Osteoblast (primary cell): ENCODE results near the gene HGF. TPM values are rescaled to one million over a fixed set of nuclear protein-coding genes. Genes with fewer than 3 reads are reported as not detected.

Experiments used
- DNase-seq: peaks from one replicate; pipeline ENCODE4 v3.0.0; 2011; ENCODE audit warnings: low spot score, mixed read lengths; ENCODE audit not compliant: insufficient read length; ENCODE audit errors: missing footprints
- H2AFZ ChIP-seq: 2 replicates; pipeline ENCODE4 v1.6.0; 2011; ENCODE audit warnings: mild to moderate bottlenecking, low read length
- H3K27ac ChIP-seq: 2 replicates; pipeline ENCODE4 v1.5.1; 2011; ENCODE audit warnings: mild to moderate bottlenecking, low read depth, low read length, moderate library complexity
- H3K27me3 ChIP-seq: 2 replicates; pipeline ENCODE4 v1.6.0; 2012; ENCODE audit warnings: mild to moderate bottlenecking, control low read depth, inconsistent platforms, low read length, moderate library complexity; ENCODE audit not compliant: insufficient read depth
- H3K36me3 ChIP-seq: 2 replicates; pipeline ENCODE4 v1.5.1; 2011; ENCODE audit warnings: mild to moderate bottlenecking, low read length, control low read depth, moderate library complexity; ENCODE audit not compliant: insufficient read depth
- H3K4me1 ChIP-seq: 2 replicates; pipeline ENCODE4 v1.5.1; 2011; ENCODE audit warnings: mild to moderate bottlenecking, low read length, control low read depth, moderate library complexity; ENCODE audit not compliant: insufficient read depth
- H3K4me2 ChIP-seq: 2 replicates; pipeline ENCODE4 v1.6.0; 2011; ENCODE audit warnings: mild to moderate bottlenecking, low read length; ENCODE audit not compliant: insufficient read depth
- H3K4me3 ChIP-seq: fragments of 200-600 bp; sonication (generic); 3 replicates; pipeline ENCODE4 v1.5.1; 2012; ENCODE audit warnings: mild to moderate bottlenecking, low read length, inconsistent platforms; ENCODE audit not compliant: insufficient read depth
- H3K79me2 ChIP-seq: 2 replicates; pipeline ENCODE4 v1.6.0; 2012; ENCODE audit warnings: mild to moderate bottlenecking, low read length, control low read depth, inconsistent platforms; ENCODE audit not compliant: insufficient read depth
- H3K9me3 ChIP-seq: 2 replicates; pipeline ENCODE4 v1.5.1; 2011; ENCODE audit warnings: low read depth, low read length, control low read depth
- H4K20me1 ChIP-seq: 2 replicates; pipeline ENCODE4 v1.6.0; 2012; ENCODE audit warnings: mild to moderate bottlenecking, low read length, control low read depth; ENCODE audit not compliant: insufficient read depth
- total RNA-seq: library from RNA; depleted of rRNA; stranded (reverse); fragments of >200 nt; gene quantifications from 2 replicates; pipeline ENCODE4 v1.2.3, GENCODE V29; 2012
- TF ChIP-seq, protein P1 (sequence below): IDR thresholded peaks from 2 replicates; pipeline ENCODE4 v1.5.1; 2011; ENCODE audit warnings: mild to moderate bottlenecking, low read depth, low read length, moderate library complexity; ENCODE audit errors: extremely low read depth

HGF gene
- total RNA-seq, 1 donor: 41.3 TPM

DNA sequence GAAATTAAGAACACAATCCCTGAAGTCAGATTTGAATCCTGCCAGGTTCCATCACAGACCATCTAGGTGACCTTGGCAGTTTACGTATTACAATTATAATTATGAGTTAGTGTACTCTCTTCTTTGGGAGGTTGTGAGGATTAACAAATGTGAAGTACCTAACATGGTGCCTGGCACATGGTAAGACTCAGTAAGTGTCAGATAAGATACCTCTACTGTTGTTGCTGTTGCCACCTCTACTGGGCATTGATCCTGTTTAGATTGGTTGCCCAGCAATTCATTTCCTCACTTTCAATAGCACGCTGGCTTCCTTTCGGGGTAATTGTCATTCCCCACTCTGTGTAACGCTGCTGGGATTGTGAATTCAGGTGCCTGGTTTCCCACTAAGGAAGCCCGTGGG, 31.7 kb upstream of the HGF start:
- no peak overlapping the region for H2AFZ ChIP-seq
- TF ChIP-seq, protein P1, sequence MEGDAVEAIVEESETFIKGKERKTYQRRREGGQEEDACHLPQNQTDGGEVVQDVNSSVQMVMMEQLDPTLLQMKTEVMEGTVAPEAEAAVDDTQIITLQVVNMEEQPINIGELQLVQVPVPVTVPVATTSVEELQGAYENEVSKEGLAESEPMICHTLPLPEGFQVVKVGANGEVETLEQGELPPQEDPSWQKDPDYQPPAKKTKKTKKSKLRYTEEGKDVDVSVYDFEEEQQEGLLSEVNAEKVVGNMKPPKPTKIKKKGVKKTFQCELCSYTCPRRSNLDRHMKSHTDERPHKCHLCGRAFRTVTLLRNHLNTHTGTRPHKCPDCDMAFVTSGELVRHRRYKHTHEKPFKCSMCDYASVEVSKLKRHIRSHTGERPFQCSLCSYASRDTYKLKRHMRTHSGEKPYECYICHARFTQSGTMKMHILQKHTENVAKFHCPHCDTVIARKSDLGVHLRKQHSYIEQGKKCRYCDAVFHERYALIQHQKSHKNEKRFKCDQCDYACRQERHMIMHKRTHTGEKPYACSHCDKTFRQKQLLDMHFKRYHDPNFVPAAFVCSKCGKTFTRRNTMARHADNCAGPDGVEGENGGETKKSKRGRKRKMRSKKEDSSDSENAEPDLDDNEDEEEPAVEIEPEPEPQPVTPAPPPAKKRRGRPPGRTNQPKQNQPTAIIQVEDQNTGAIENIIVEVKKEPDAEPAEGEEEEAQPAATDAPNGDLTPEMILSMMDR: no peak

DNA sequence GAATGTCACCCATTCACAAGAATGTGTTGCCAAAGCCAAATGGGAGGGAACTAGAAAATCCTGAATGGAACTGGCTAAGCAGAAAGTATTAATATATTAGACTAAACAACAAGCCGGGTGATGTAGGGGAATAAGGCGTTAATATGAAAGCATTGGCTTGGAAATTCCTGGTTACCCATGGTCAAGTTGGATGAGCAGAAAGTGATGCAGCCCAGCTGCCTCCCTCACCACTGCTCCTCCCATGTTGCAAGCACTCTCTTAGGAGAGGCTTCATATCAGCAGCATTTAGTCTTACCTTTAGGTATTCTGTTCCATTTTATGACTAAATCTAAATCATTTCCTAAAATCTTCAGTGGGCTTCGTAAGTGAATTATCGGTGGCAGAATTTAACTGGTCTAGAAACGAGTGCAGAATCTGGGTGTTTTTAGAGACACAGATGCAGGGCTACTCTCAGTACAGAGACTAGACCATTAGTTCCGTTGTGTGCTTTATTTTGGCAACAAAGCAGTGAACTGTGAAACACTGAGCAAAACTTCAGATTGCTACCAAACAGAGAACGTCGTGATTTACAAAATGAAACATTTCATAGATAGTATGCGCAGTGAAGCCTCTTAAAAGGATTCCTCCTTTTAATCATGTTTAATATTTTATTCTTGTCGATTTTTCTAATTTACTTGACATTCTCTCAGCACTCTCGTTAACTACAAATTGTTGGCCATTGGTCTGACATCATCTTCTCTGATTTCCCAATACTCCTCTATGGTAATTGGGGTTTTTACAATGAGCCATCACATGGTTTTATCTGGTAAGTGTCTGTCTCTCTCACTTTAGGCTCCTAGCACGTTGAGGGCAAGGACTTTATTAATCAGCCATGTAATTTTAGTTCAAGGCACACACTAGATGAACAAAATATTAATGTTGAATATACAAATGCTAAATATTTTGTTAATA, 22.0 kb upstream of the HGF start:
- Histone ChIP-seq H3K4me1 (peaks cover 6% of the 10 kb centered on the region), H2AFZ (no peak overlapping the region), H3K79me2 (no peaks in the 10 kb centered on the region), H4K20me1 (no peaks in the 10 kb centered on the region), H3K4me3 (no peak overlapping the region), H3K27ac (no peak overlapping the region), H3K27me3 (no peaks in the 10 kb centered on the region), H3K9me3 (no peaks in the 10 kb centered on the region), H3K4me2 (no peak overlapping the region), H3K36me3 (no peaks in the 10 kb centered on the region)
- DNase-seq: no peak
- TF ChIP-seq, protein P1: no peak

More for the DNA sequence above, 31.7 kb upstream of the HGF start:
- H3K4me2 ChIP-seq: no peak overlapping the region
- no peaks in the 10 kb centered on the region for H3K4me1 ChIP-seq
- no peaks in the 10 kb centered on the region for H4K20me1 ChIP-seq
- H3K4me3 ChIP-seq: no peak overlapping the region
- H3K9me3 ChIP-seq: no peaks in the 10 kb centered on the region
- no peaks in the 10 kb centered on the region for H3K27me3 ChIP-seq
- no peak for DNase-seq
- H3K27ac ChIP-seq: no peak overlapping the region
- no peaks in the 10 kb centered on the region for H3K79me2 ChIP-seq
- H3K36me3 ChIP-seq: no peaks in the 10 kb centered on the region

DNA sequence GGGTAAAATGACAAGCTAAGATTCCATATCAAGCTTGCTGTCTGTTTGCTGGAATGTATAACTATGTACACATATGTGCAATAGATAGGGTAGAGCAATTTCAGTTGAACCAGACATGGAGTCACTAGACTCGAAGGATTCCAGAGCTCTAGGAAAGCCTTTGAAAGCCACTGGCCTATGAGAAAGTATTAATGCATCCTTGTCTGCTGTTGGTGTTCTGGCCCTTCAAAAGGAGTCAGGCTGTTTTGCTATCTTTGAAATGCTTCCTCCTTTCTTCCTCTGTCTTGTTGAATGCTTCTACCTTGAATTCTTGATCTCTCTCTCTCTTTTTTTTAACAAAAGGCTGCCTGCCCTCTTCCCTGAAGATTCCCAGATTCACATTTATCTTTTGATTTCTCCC, 20.8 kb upstream of the HGF start:
- TF ChIP-seq, protein P1: no peak
- no peaks in the 10 kb centered on the region for H3K9me3 ChIP-seq
- H3K4me3 ChIP-seq: no peak overlapping the region
- H3K27ac ChIP-seq: no peak overlapping the region
- H3K4me2 ChIP-seq: no peak overlapping the region
- no peaks in the 10 kb centered on the region for H3K79me2 ChIP-seq
- H3K27me3 ChIP-seq: no peaks in the 10 kb centered on the region
- no peaks in the 10 kb centered on the region for H4K20me1 ChIP-seq
- H3K36me3 ChIP-seq: no peaks in the 10 kb centered on the region
- DNase-seq: no peak
- H2AFZ ChIP-seq: peak overlapping the region; percentile 36
- peaks cover 6% of the 10 kb centered on the region for H3K4me1 ChIP-seq

DNA sequence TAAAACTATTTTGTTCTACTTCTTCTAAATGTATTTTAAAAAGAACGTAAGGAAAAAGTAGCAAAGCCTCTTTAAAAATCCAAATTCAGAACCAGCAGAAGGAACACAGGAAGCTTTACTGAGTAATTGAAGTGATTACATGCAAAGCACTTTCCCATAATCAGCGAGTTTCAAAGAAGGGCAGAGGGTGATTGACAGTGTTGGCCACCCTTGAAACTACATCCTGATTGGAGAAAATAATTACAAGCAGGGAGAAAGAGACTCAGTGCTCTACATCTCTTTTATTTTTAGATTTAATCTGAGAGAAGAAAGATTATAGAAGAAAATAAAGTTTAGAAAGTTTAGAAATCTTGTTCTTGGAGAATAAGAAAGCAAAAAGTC, 20.3 kb upstream of the HGF start:
- DNase-seq: no peak
- Histone ChIP-seq H3K36me3 (no peaks in the 10 kb centered on the region), H3K27me3 (no peaks in the 10 kb centered on the region), H3K4me1 (peaks cover 6% of the 10 kb centered on the region), H3K9me3 (no peaks in the 10 kb centered on the region), H3K27ac (peak overlapping the region; percentile 31), H3K4me3 (no peak overlapping the region), H2AFZ (peak overlapping the region; percentile 82), H3K79me2 (no peaks in the 10 kb centered on the region), H3K4me2 (peak overlapping the region; percentile 46), H4K20me1 (no peaks in the 10 kb centered on the region)
- TF ChIP-seq, protein P1: no peak
